GM12878 (cell line): ENCODE data around the gene SGMS1. TPM values are rescaled to one million over a fixed set of nuclear protein-coding genes. Genes with fewer than 3 reads are reported as not detected.
"Not testable (repeated sequence)": the region's sequence is repeated elsewhere in the genome, so short reads cannot be mapped to it uniquely, and the experiment has no call there.

Source experiments
- ATAC-seq: fragments of 200-7000 bp; cut with Tn5 transposase; 3 replicates; pipeline ENCODE4 v1.9.1; 2020; ENCODE audit warnings: mild to moderate bottlenecking, moderate library complexity
- BruUV-seq: library from RNA; stranded (reverse); fragments of 400-500 nt; replicated peaks from 2 replicates; lab custom pipeline; 2021; lab: Mats Ljungman, UMichigan
- CTCF ChIA-PET: fragments of 300-600 bp; sonication (Branson Sonifier 250); formaldehyde crosslinking; extraction: SDS; loops from one replicate; lab custom pipeline; 2021; ENCODE audit warnings: inconsistent platforms; lab: Yijun Ruan, JAX
- POLR2A ChIA-PET: fragments of 350-600 bp; formaldehyde crosslinking; extraction: SDS; loops from one replicate; lab custom pipeline; 2021; ENCODE audit warnings: inconsistent platforms; lab: Charles Lee
- RAD21 ChIA-PET: fragments of 300-600 bp; sonication (Branson Sonifier 250); formaldehyde crosslinking; loops from one replicate; lab custom pipeline; 2023; ENCODE audit warnings: antibody characterized with exemption; ENCODE audit not compliant: unreplicated experiment; lab: Charles Lee
- SMC1A ChIA-PET: fragments of 300-600 bp; sonication (Branson Sonifier 250); formaldehyde crosslinking; loops from one replicate; lab custom pipeline; 2023; ENCODE audit not compliant: unreplicated experiment, uncharacterized antibody; lab: Charles Lee
- DNase-seq: peaks from one replicate; pipeline ENCODE4 v3.0.0-alpha.2; 2011; ENCODE audit warnings: low read depth, low spot score
- FAIRE-seq: peaks from 3 replicates; lab custom pipeline; 2011; peaks lifted over from hg19 to GRCh38; lab: Jason Lieb, UNC
- H2AFZ ChIP-seq: 2 replicates; pipeline ENCODE4 v1.6.0; 2011; ENCODE audit warnings: low read depth, low read length, control low read depth; ENCODE audit not compliant: control insufficient read depth
- H3K27ac ChIP-seq: 2 replicates; pipeline ENCODE4 v1.5.1; 2011; ENCODE audit warnings: control low read depth; ENCODE audit not compliant: control insufficient read depth, insufficient read depth
- H3K27me3 ChIP-seq, 2 experiments: replicated peaks in 1 of 2; 2 replicates each; pipeline versions ENCODE4 v1.6.0 to v1.6.1; 2011; ENCODE audit warnings: low read length in 1 of 2; ENCODE audit not compliant: control insufficient read depth in 2 of 2, insufficient read depth in 2 of 2
- H3K36me3 ChIP-seq, 2 experiments: 2 replicates each; pipeline ENCODE4 v1.5.1; 2011; ENCODE audit warnings: low read length in 1 of 2; ENCODE audit not compliant: control insufficient read depth in 2 of 2, insufficient read depth in 2 of 2
- H3K4me1 ChIP-seq: 2 replicates; pipeline ENCODE4 v1.6.1; 2011; ENCODE audit warnings: mild to moderate bottlenecking, low read length, moderate library complexity, mixed read lengths; ENCODE audit not compliant: control insufficient read depth, insufficient read depth
- H3K4me2 ChIP-seq: 2 replicates; pipeline ENCODE4 v1.6.0; 2011; ENCODE audit warnings: control low read depth; ENCODE audit not compliant: control insufficient read depth, insufficient read depth
- H3K4me3 ChIP-seq: fragments of 200-600 bp; sonication (generic); 2 replicates; pipeline ENCODE4 v1.5.1; 2016
- H3K79me2 ChIP-seq: 2 replicates; pipeline ENCODE4 v1.6.0; 2011; ENCODE audit warnings: low read length; ENCODE audit not compliant: control insufficient read depth, insufficient read depth
- H3K9ac ChIP-seq: 2 replicates; pipeline ENCODE4 v1.8.0; 2011; ENCODE audit warnings: low read length, control low read depth, mixed read lengths; ENCODE audit not compliant: control insufficient read depth, insufficient read depth
- H3K9me3 ChIP-seq: replicated peaks from 3 replicates; pipeline ENCODE4 v1.5.1; 2011; ENCODE audit warnings: mild to moderate bottlenecking, low read length; ENCODE audit not compliant: control insufficient read depth, insufficient read depth
- H4K20me1 ChIP-seq: 2 replicates; pipeline ENCODE4 v1.6.0; 2011; ENCODE audit not compliant: control insufficient read depth, insufficient read depth
- BCL3 ChIP-seq: IDR thresholded peaks from 2 replicates; pipeline ENCODE4 v1.6.1; 2011; ENCODE audit warnings: borderline replicate concordance, low read depth, mild to moderate bottlenecking, moderate library complexity, low read length; ENCODE audit not compliant: insufficient read depth, poor library complexity, severe bottlenecking
- DPF2 ChIP-seq: fragments of 450-650 bp; IDR thresholded peaks from 2 replicates; pipeline ENCODE4 v1.6.1; 2017; ENCODE audit warnings: mild to moderate bottlenecking
- E2F8 ChIP-seq: fragments of 450-650 bp; IDR thresholded peaks from 2 replicates; pipeline ENCODE4 v1.6.1; 2018; ENCODE audit warnings: mild to moderate bottlenecking, low read depth, moderate library complexity; ENCODE audit not compliant: partially characterized antibody
- FOS ChIP-seq: IDR thresholded peaks from 3 replicates; pipeline ENCODE4 v1.6.1; 2011; ENCODE audit warnings: borderline replicate concordance; ENCODE audit not compliant: insufficient read length; ENCODE audit errors: extremely low read depth
- IKZF1 ChIP-seq: fragments of 450-650 bp; conservative IDR thresholded peaks from 2 replicates; pipeline ENCODE4 v1.6.1; 2017; ENCODE audit warnings: antibody characterized with exemption, mild to moderate bottlenecking
- MTA2 ChIP-seq: fragments of 450-650 bp; IDR thresholded peaks from 2 replicates; pipeline ENCODE4 v1.6.1; 2016; ENCODE audit warnings: low read depth, mild to moderate bottlenecking, moderate library complexity
- PAX5 ChIP-seq: IDR thresholded peaks from 2 replicates; pipeline ENCODE4 v1.6.1; 2011; ENCODE audit warnings: low read depth, low read length, borderline replicate concordance
- RUNX3 ChIP-seq: IDR thresholded peaks from 2 replicates; pipeline ENCODE4 v1.6.1; 2012; ENCODE audit warnings: low read length, inconsistent platforms
- TCF3 ChIP-seq: IDR thresholded peaks from 2 replicates; pipeline ENCODE4 v1.6.1; 2012; ENCODE audit warnings: low read depth, mild to moderate bottlenecking, low read length, borderline replicate concordance; ENCODE audit not compliant: insufficient read depth
- ZBTB33 ChIP-seq: fragments of 450-650 bp; IDR thresholded peaks from 2 replicates; pipeline ENCODE4 v1.6.1; 2017; ENCODE audit warnings: mild to moderate bottlenecking
- WGBS: methylation state at CpG from one replicate; pipeline ENCODE4 v1.1.6; 2016; ENCODE audit warnings: low lambda C conversion rate; ENCODE audit not compliant: insufficient replicate concordance, insufficient coverage; ENCODE audit errors: missing lambda C conversion rate; 5-methylcytosine and 5-hydroxymethylcytosine counted together
- in situ Hi-C: fragments of 300-500 bp; cut with MboI; formaldehyde crosslinking; loops from 9 replicates; pipeline ENCODE4 v1.14.3; 2018; ENCODE audit warnings: mixed read lengths
- intact Hi-C: fragments of 100-400 bp; cut with micrococcal nuclease; formaldehyde crosslinking; loops from one replicate; pipeline ENCODE4 v1.14.2; 2022; ENCODE audit not compliant: unreplicated experiment
- polyA plus RNA-seq, 11 experiments: library from polyadenylated mRNA; depleted of rRNA in 4 of 11; unstranded in 6 of 11; stranded (reverse) in 5 of 11; fragments of >200 nt; fragmentation: Nextera tagmentation in 4 of 11; fragmentation: Illumina TruSeq in 1 of 11; extraction: Ambion mirVana in 4 of 11; extraction: Trizol in 1 of 11; gene quantifications; 1 replicate in 1 of 11; 2 replicates in 10 of 11; pipeline versions ENCODE4 v1.2.1 to v1.2.3, GENCODE V29; 2011 to 2016; ENCODE audit warnings: inconsistent platforms in 2 of 11, missing spikeins in 2 of 11, low read depth in 1 of 11
- total RNA-seq, 4 experiments: library from RNA; depleted of rRNA in 3 of 4; stranded (reverse); fragments of >200 nt in 3 of 4; fragmentation: Illumina TruSeq in 1 of 4; extraction: Trizol in 1 of 4; gene quantifications; 2 replicates each; pipeline versions ENCODE4 v1.2.1 to v1.2.3, GENCODE V29; 2013 to 2021

Gene SGMS1
- total and polyA plus RNA-seq, 10 of the 15 experiments (the other 5 are each of a cell fraction or from before 2014, with no cell fraction given) = 1.4 to 14.5 (median 4.9) TPM

GRCh38 chr10:50648089-50648934 is 24.6 kb upstream of the SGMS1 start (continued):
- no peak for TF ChIP-seq ZBTB33
- no peak for TF ChIP-seq FOS
- TF ChIP-seq MTA2 = peak; percentile 48; the same call in 1 of the 2 replicates
- TF ChIP-seq PAX5 = no peak
- TF ChIP-seq BCL3 = no peak
- no peak for TF ChIP-seq E2F8
- TF ChIP-seq TCF3 = 0 out of 2 replicates have a peak, but pooled peaks have one; percentile 27
- TF ChIP-seq RUNX3 = 0 out of 2 replicates have a peak, but pooled peaks have one; percentile 3
- TF ChIP-seq DPF2 = peak; percentile 62; the same call in 1 of the 2 replicates
- TF ChIP-seq IKZF1 = peak; percentile 53

- ChIA-PET SMC1A (interaction anchor here (0.9 to 9.4 kb wide), 14 partner anchors 9 to 280 kb away, joined by 3 to 105 read pairs (median 4); no protein-coding TSS in a partner anchor), POLR2A (interaction anchor here (0.7 to 2.2 kb wide), 7 partner anchors 8 to 721 kb away, joined by 3 to 6 read pairs (median 5); no protein-coding TSS in a partner anchor), RAD21 (interaction anchor here (0.9 to 4.0 kb wide), 8 partner anchors 9 to 386 kb away, joined by 3 to 24 read pairs (median 4); no protein-coding TSS in a partner anchor), CTCF (interaction anchor here (0.6 to 2.4 kb wide), 8 partner anchors 8 to 359 kb away, joined by 3 to 12 read pairs (median 4); no protein-coding TSS in a partner anchor)
- ATAC-seq, H3K36me3 ChIP-seq, H3K27ac ChIP-seq, H4K20me1 ChIP-seq, FAIRE-seq, H3K9me3 ChIP-seq, H2AFZ ChIP-seq, H3K27me3 ChIP-seq, H3K4me3 ChIP-seq, H3K4me2 ChIP-seq, BruUV-seq, H3K79me2 ChIP-seq, H3K9ac ChIP-seq, DNase-seq, intact Hi-C loops: not testable (repeated sequence)
- in situ Hi-C loops = loop anchor here (25.0 kb wide), 1 partner anchor 1460 kb away; the partner anchor contains the start of gene TMEM273
- H3K4me1 ChIP-seq = peaks cover 22% of the 10 kb centered on the region
- 90% methylated on average over 1 of the region's 1 CpG for WGBS
These were observed 23.6 kb upstream of the SGMS1 start for GRCh38 chr10:50647350-50647749.
